ENCODE measurements around the gene POLL. TPM values are rescaled to one million over a fixed set of nuclear protein-coding genes. Genes with fewer than 3 reads are reported as not detected.
A peak's percentile ranks its signal among the peaks of the same experiment; 100 is the strongest.

Gene POLL
- total RNA-seq, 1 donor from 2014 or later = 47.3 TPM

DNA sequence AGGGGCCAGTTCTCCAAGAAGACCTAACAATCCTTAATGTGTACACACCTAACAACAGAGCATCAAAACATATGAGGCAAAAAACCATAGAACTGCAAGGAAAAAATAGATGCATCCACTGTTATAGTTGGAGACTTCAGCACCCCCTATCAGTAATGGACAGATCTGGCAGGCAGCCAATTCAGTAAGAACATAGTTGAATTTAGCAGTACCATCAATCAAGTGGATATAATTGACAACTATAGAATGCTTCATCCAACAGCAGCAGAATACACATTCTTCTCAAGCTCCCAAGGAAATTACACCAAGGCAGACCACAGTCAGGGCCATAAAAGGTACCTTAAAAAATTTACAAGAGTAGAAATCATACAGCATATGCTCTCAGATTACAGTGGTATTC, 42.2 kb downstream of the POLL start:
- no peak overlapping the region for H3K27ac Mint-ChIP-seq
- TF ChIP-seq, protein P1, sequence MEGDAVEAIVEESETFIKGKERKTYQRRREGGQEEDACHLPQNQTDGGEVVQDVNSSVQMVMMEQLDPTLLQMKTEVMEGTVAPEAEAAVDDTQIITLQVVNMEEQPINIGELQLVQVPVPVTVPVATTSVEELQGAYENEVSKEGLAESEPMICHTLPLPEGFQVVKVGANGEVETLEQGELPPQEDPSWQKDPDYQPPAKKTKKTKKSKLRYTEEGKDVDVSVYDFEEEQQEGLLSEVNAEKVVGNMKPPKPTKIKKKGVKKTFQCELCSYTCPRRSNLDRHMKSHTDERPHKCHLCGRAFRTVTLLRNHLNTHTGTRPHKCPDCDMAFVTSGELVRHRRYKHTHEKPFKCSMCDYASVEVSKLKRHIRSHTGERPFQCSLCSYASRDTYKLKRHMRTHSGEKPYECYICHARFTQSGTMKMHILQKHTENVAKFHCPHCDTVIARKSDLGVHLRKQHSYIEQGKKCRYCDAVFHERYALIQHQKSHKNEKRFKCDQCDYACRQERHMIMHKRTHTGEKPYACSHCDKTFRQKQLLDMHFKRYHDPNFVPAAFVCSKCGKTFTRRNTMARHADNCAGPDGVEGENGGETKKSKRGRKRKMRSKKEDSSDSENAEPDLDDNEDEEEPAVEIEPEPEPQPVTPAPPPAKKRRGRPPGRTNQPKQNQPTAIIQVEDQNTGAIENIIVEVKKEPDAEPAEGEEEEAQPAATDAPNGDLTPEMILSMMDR (IDR thresholded peaks at IDR 0.05; ENCODE audit: unreplicated experiment) = no peak
- H3K36me3 Mint-ChIP-seq = peaks cover 38% of the 10 kb centered on the region
- H3K4me1 Mint-ChIP-seq = peaks cover 3% of the 10 kb centered on the region
- DNase-seq (ENCODE audit: low spot score in 2 of 2, unreplicated experiment in 2 of 2) = no peak
- peaks cover 17% of the 10 kb centered on the region for H3K9me3 Mint-ChIP-seq
- H3K27me3 Mint-ChIP-seq (ENCODE audit: low read depth) = no peaks in the 10 kb centered on the region
- H3K4me3 Mint-ChIP-seq = no peak overlapping the region

DNA sequence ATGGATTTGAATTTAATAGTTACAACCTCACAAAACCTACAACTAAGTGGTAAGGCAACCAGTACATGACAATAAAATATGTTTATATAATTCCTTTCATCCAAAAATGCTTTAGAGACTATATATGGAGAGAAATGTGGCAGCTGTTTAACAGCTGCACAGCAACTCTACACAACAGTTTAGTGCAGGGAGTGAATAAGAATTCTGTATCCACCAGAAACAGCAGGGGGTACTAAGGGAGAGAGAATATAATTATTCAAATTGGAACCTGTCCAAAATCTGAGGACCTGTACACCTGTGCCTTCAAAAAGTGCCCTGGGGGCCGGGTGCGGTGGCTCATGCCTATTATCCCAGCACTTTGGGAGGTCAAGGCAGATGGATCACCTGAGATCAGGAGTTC, 49.6 kb downstream of the POLL start:
- no peaks in the 10 kb centered on the region for H3K9me3 Mint-ChIP-seq
- no peak overlapping the region for H3K27ac Mint-ChIP-seq
- H3K4me1 Mint-ChIP-seq = peaks cover 2% of the 10 kb centered on the region
- no peak overlapping the region for H3K4me3 Mint-ChIP-seq
- H3K27me3 Mint-ChIP-seq (ENCODE audit: low read depth) = no peaks in the 10 kb centered on the region
- H3K36me3 Mint-ChIP-seq = peaks cover 32% of the 10 kb centered on the region
- TF ChIP-seq, protein P1 (IDR thresholded peaks at IDR 0.05; ENCODE audit: unreplicated experiment) = no peak
- no peak for DNase-seq (ENCODE audit: low spot score in 2 of 2, unreplicated experiment in 2 of 2)

DNA sequence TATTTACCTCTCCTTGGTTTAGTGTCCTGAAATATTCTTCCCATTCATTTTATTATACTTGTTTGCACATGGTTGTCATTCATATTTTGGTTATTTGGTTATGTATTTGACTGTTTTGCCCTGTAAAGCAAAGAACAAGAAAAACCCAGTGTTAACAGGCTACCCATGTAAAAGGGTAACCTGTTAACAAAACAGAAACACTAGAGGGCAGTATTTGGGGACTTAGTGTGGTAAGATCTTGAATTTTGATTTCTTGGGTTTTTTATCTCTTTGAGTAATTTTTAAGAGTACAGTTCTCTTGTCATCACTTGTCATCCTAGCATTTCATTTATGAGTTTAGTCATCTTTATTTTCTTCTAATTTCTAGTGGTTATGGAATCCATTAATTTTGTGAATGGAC, 51.3 kb downstream of the POLL start:
- Mint-ChIP-seq H3K27me3 (ENCODE audit: low read depth) (no peaks in the 10 kb centered on the region), H3K4me1 (peaks cover 2% of the 10 kb centered on the region), H3K9me3 (no peaks in the 10 kb centered on the region), H3K4me3 (no peak overlapping the region), H3K36me3 (peaks cover 36% of the 10 kb centered on the region), H3K27ac (no peak overlapping the region)
- TF ChIP-seq, protein P1 (IDR thresholded peaks at IDR 0.05; ENCODE audit: unreplicated experiment) = no peak
- DNase-seq (ENCODE audit: low spot score in 2 of 2, unreplicated experiment in 2 of 2) = no peak

DNA sequence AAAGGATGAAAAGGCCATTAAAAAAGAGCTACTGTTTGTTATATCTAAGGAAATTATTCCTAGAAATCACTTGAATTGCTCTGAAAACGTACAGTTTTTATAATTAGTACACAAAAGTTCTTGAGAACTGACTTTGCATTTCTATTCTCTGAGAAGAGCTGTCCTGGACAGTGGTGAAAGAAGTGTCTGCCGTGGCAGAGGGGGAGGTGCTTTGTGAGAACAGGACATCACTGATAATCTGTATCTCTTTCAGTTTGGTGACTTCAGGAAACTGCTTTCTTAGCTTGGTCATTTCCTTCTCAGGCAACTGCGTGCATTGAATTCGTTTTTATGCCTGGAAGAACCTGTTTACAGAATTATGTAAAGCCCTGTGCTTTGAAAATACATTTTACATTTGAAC, 52.1 kb downstream of the POLL start:
- Mint-ChIP-seq H3K9me3 (no peaks in the 10 kb centered on the region), H3K27ac (no peak overlapping the region), H3K36me3 (peaks cover 36% of the 10 kb centered on the region), H3K4me1 (peaks cover 2% of the 10 kb centered on the region), H3K4me3 (no peak overlapping the region), H3K27me3 (ENCODE audit: low read depth) (no peaks in the 10 kb centered on the region)
- TF ChIP-seq, protein P1 (IDR thresholded peaks at IDR 0.05; ENCODE audit: unreplicated experiment) = no peak
- no peak for DNase-seq (ENCODE audit: low spot score in 2 of 2, unreplicated experiment in 2 of 2)

DNA sequence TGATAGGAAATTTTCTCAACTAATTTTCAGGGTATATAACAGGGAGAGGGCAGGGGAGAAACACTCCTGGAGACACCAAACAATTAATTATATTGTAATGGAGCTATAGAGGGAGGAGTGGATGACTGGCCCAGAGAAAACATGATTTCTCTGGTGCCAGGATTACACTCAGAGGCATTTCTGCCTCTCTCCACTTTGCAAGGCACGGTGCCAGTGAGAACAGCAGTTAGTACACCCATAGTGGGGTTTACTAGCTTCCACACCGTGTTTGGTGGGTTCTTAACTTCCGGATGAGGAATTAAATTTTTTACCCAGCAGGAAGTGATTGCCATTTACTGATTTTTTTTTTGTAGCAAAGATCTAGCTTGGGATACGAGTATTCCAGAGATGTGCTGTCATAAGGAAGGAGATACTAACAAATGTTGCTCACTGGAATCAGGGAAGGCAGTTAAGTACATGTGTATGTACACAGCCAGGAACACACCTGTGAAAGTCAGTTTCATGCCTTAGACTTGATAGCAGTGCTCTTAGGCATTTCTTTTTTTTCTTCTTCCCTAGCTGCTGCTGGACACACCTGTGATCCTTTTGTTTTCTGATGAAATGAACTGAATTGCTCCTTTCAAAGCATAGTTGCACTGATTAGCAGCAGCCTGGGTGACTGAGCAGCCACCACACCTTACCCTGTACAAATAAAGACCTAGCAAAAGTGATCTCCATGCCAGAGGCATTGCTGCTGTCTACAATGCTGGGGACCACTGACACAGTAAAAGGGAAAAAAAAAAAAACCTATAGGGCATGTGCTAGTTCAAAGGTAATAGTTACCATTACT, 58.1 kb downstream of the POLL start:
- H3K9me3 Mint-ChIP-seq = no peaks in the 10 kb centered on the region
- no peaks in the 10 kb centered on the region for H3K27me3 Mint-ChIP-seq (ENCODE audit: low read depth)
- peaks cover 16% of the 10 kb centered on the region for H3K36me3 Mint-ChIP-seq
- no peak for DNase-seq (ENCODE audit: low spot score in 2 of 2, unreplicated experiment in 2 of 2)
- H3K4me3 Mint-ChIP-seq = no peak overlapping the region
- H3K27ac Mint-ChIP-seq = peak overlapping the region; percentile 60
- peaks cover 21% of the 10 kb centered on the region for H3K4me1 Mint-ChIP-seq
- TF ChIP-seq, protein P1 (IDR thresholded peaks at IDR 0.05; ENCODE audit: unreplicated experiment) = no peak
